Measurements from ENCODE around the gene CLCA1.

- no peak for TF ChIP-seq CTCF (IDR thresholded peaks at IDR 0.05; ENCODE audit: insufficient read depth, low read depth, low read length)
- TF ChIP-seq EZH2 (IDR thresholded peaks at IDR 0.05; ENCODE audit: insufficient read depth, low read length): no peak
Measured at GRCh38 chr1:86430376-86430775, 38.4 kb upstream of the CLCA1 start.

Measured in astrocyte (in vitro differentiated cells and primary cell).